Iris pigment epithelial cell (primary cell): ENCODE data around the gene DOLPP1.
"Not testable (repeated sequence)": the region's sequence is repeated elsewhere in the genome, so short reads cannot be mapped to it uniquely, and the experiment has no call there.

Source experiments
- DNase-seq: peaks from one replicate; pipeline ENCODE4 v3.0.0-alpha.2; 2011; ENCODE audit warnings: low read depth

Gene DOLPP1

GRCh38 chr9:129111528-129112151, 30.7 kb downstream of the DOLPP1 start:
- peak; percentile 56 for DNase-seq

GRCh38 chr9:129112526-129112925, 31.6 kb downstream of the DOLPP1 start:
- not testable (repeated sequence) for DNase-seq

- no peak for DNase-seq
These were observed 32.9 kb downstream of the DOLPP1 start for GRCh38 chr9:129113645-129114304.

GRCh38 chr9:129118799-129119198, 37.9 kb downstream of the DOLPP1 start:
- no peak for DNase-seq

- no peak for DNase-seq
These were observed 40.6 kb downstream of the DOLPP1 start for GRCh38 chr9:129121483-129121882.

GRCh38 chr9:129122133-129122532, 41.2 kb downstream of the DOLPP1 start:
- no peak for DNase-seq

- DNase-seq: not testable (repeated sequence)
These were observed 42.1 kb downstream of the DOLPP1 start for GRCh38 chr9:129122976-129123375.

GRCh38 chr9:129124506-129125069, 43.7 kb downstream of the DOLPP1 start:
- no peak for DNase-seq

GRCh38 chr9:129125478-129125877, 44.6 kb downstream of the DOLPP1 start:
- DNase-seq: peak; percentile 95

GRCh38 chr9:129126749-129127618, 46.1 kb downstream of the DOLPP1 start:
- DNase-seq: no peak

- no peak for DNase-seq
These were observed 47.8 kb downstream of the DOLPP1 start for GRCh38 chr9:129128689-129129088.

GRCh38 chr9:129130271-129130670, 49.4 kb downstream of the DOLPP1 start:
- not testable (repeated sequence) for DNase-seq

- DNase-seq: no peak
These were observed 49.9 kb downstream of the DOLPP1 start for GRCh38 chr9:129130791-129131190.

GRCh38 chr9:129131300-129132145, 50.6 kb downstream of the DOLPP1 start:
- peak; percentile 49 for DNase-seq

- no peak for DNase-seq
These were observed 52.2 kb downstream of the DOLPP1 start for GRCh38 chr9:129133082-129133481.

GRCh38 chr9:129135476-129135875, 54.6 kb downstream of the DOLPP1 start:
- DNase-seq: no peak

GRCh38 chr9:129136446-129137035, 55.6 kb downstream of the DOLPP1 start:
- DNase-seq: no peak

- DNase-seq: no peak
These were observed 56.6 kb downstream of the DOLPP1 start for GRCh38 chr9:129137292-129138143.

GRCh38 chr9:129138144-129138462, 57.2 kb downstream of the DOLPP1 start:
- DNase-seq: no peak

- DNase-seq: peak; percentile 28
These were observed 57.7 kb downstream of the DOLPP1 start for GRCh38 chr9:129138476-129139232.
